ENCODE measurements around the gene ZNF343.

Gene ZNF343

DNA sequence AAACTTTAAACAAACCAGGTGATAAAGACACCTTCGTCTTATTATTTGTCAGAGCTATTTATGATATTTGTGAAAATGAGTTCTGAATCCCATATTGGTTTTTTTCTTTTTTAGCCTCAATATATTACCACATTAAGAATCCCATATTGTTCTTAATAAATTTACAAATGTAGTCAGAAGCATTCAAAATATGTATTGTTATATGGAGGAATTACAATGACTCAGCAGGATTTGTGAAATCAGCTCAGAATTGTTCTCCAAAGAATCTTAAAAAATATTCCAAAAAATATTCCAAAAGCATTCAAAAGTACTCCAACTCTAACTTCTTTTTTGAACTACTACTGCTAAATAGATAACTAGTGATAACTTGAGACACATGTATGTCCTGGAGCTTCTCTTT is 6.5 kb upstream of the ZNF343 start:
- Histone ChIP-seq H3F3A (ENCODE audit: low read depth) (no peaks in the 10 kb centered on the region), H3K4me1 (ENCODE audit: insufficient read depth, low read length, poor library complexity, severe bottlenecking) (no peaks in the 10 kb centered on the region), H4K20me1 (ENCODE audit: insufficient read depth, low read length, poor library complexity, severe bottlenecking) (no peaks in the 10 kb centered on the region), H3K36me3 (ENCODE audit: insufficient read depth, low read length) (no peaks in the 10 kb centered on the region), H3K9me2 (replicated peaks; ENCODE audit: low read depth, low read length) (no peaks in the 10 kb centered on the region), H3K9me3 (ENCODE audit: insufficient read depth, low read depth, low read length) (no peaks in the 10 kb centered on the region), H3K79me2 (ENCODE audit: insufficient read depth, low read length) (no peaks in the 10 kb centered on the region), H3K9ac (ENCODE audit: low read depth, low read length, poor library complexity, severe bottlenecking) (no peak overlapping the region), H2AFZ (ENCODE audit: low read length) (no peak overlapping the region), H3K27me3 (ENCODE audit: insufficient read depth, low read length, poor library complexity, severe bottlenecking) (peaks cover 32% of the 10 kb centered on the region), H3K4me3 (ENCODE audit: low read length, poor library complexity, severe bottlenecking) (no peak overlapping the region), H3K4me2 (ENCODE audit: low read depth, low read length, poor library complexity, severe bottlenecking) (no peak overlapping the region)
- TF ChIP-seq EZH2phosphoT487 (IDR thresholded peaks at IDR 0.05; ENCODE audit: borderline replicate concordance), result no peak
- TF ChIP-seq, protein P1, sequence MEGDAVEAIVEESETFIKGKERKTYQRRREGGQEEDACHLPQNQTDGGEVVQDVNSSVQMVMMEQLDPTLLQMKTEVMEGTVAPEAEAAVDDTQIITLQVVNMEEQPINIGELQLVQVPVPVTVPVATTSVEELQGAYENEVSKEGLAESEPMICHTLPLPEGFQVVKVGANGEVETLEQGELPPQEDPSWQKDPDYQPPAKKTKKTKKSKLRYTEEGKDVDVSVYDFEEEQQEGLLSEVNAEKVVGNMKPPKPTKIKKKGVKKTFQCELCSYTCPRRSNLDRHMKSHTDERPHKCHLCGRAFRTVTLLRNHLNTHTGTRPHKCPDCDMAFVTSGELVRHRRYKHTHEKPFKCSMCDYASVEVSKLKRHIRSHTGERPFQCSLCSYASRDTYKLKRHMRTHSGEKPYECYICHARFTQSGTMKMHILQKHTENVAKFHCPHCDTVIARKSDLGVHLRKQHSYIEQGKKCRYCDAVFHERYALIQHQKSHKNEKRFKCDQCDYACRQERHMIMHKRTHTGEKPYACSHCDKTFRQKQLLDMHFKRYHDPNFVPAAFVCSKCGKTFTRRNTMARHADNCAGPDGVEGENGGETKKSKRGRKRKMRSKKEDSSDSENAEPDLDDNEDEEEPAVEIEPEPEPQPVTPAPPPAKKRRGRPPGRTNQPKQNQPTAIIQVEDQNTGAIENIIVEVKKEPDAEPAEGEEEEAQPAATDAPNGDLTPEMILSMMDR (conservative IDR thresholded peaks at IDR 0.05; ENCODE audit: low read length), result no peak

DNA sequence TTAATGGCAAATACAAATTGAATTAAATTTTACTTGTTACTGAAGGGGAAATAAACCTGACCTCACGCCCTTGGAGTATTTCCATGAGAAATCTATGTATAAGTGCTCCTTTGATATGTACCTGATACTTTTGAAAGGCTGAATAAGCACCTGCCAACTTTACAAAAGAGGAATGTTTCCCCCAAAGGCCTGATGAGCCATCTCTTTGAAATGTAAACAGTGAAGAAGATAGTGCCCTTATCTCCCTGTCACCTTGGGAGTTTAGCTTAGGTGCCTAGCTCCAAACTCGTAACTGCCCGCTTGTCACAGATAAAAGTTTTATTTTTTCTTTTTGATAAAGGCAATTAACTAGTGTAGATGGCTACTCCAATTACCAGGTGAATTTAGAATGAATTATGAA is 1.1 kb upstream of the ZNF343 start:
- TF ChIP-seq, protein P1 (conservative IDR thresholded peaks at IDR 0.05; ENCODE audit: low read length), result no peak
- TF ChIP-seq EZH2phosphoT487 (IDR thresholded peaks at IDR 0.05; ENCODE audit: borderline replicate concordance), result no peak

DNA sequence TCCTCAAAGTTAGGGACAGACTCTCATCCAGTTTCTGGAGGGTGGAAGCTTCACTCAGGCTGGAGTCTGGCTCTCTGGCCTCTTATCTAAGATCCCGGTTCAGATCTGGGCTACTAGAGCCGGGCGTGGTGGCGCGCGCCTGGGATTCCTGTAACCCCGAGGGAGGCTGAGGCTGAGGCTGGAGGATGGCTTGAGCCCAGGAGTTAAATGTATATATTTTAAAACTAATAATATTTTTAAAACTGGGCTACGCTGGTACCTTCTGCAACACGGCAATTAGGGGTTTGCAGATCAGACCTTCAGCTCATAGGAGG is 710 bp upstream of the ZNF343 start:
- H3K4me2 ChIP-seq (ENCODE audit: low read depth, low read length, poor library complexity, severe bottlenecking), result peak overlapping the region; percentile 100
- H3K9me3 ChIP-seq (ENCODE audit: insufficient read depth, low read depth, low read length), result no peaks in the 10 kb centered on the region
- peak overlapping the region; percentile 80 for H3K9ac ChIP-seq (ENCODE audit: low read depth, low read length, poor library complexity, severe bottlenecking)
- H4K20me1 ChIP-seq (ENCODE audit: insufficient read depth, low read length, poor library complexity, severe bottlenecking), result no peaks in the 10 kb centered on the region
- H3K27me3 ChIP-seq (ENCODE audit: insufficient read depth, low read length, poor library complexity, severe bottlenecking), result peaks cover 21% of the 10 kb centered on the region
- TF ChIP-seq, protein P1 (conservative IDR thresholded peaks at IDR 0.05; ENCODE audit: low read length), result no peak
- TF ChIP-seq EZH2phosphoT487 (IDR thresholded peaks at IDR 0.05; ENCODE audit: borderline replicate concordance), result no peak
- peaks cover 13% of the 10 kb centered on the region for H3K79me2 ChIP-seq (ENCODE audit: insufficient read depth, low read length)
- H2AFZ ChIP-seq (ENCODE audit: low read length), result peak overlapping the region; percentile 100
- peaks cover 8% of the 10 kb centered on the region for H3K4me1 ChIP-seq (ENCODE audit: insufficient read depth, low read length, poor library complexity, severe bottlenecking)
- H3K4me3 ChIP-seq (ENCODE audit: low read length, poor library complexity, severe bottlenecking), result peak overlapping the region; percentile 82
- no peaks in the 10 kb centered on the region for H3K9me2 ChIP-seq (replicated peaks; ENCODE audit: low read depth, low read length)
- no peaks in the 10 kb centered on the region for H3F3A ChIP-seq (ENCODE audit: low read depth)
- H3K36me3 ChIP-seq (ENCODE audit: insufficient read depth, low read length), result no peaks in the 10 kb centered on the region

More for the DNA sequence above, 1.1 kb upstream of the ZNF343 start:
- no peaks in the 10 kb centered on the region for H3K9me3 ChIP-seq (ENCODE audit: insufficient read depth, low read depth, low read length)
- H3F3A ChIP-seq (ENCODE audit: low read depth), result no peaks in the 10 kb centered on the region
- peak overlapping the region; percentile 82 for H3K4me3 ChIP-seq (ENCODE audit: low read length, poor library complexity, severe bottlenecking)
- peaks cover 8% of the 10 kb centered on the region for H3K4me1 ChIP-seq (ENCODE audit: insufficient read depth, low read length, poor library complexity, severe bottlenecking)
- H3K36me3 ChIP-seq (ENCODE audit: insufficient read depth, low read length), result no peaks in the 10 kb centered on the region
- no peak overlapping the region for H2AFZ ChIP-seq (ENCODE audit: low read length)
- H4K20me1 ChIP-seq (ENCODE audit: insufficient read depth, low read length, poor library complexity, severe bottlenecking), result no peaks in the 10 kb centered on the region
- H3K9me2 ChIP-seq (replicated peaks; ENCODE audit: low read depth, low read length), result no peaks in the 10 kb centered on the region
- H3K9ac ChIP-seq (ENCODE audit: low read depth, low read length, poor library complexity, severe bottlenecking), result no peak overlapping the region
- H3K4me2 ChIP-seq (ENCODE audit: low read depth, low read length, poor library complexity, severe bottlenecking), result peak overlapping the region; percentile 100
- peaks cover 13% of the 10 kb centered on the region for H3K79me2 ChIP-seq (ENCODE audit: insufficient read depth, low read length)
- peaks cover 22% of the 10 kb centered on the region for H3K27me3 ChIP-seq (ENCODE audit: insufficient read depth, low read length, poor library complexity, severe bottlenecking)
